CD14-positive monocyte (primary cell): ENCODE data around the gene BAG1. TPM values are rescaled to one million over a fixed set of nuclear protein-coding genes. Genes with fewer than 3 reads are reported as not detected.

Source experiments
- DNase-seq, 3 donors: peaks; one replicate each; pipeline ENCODE4 v3.0.0-alpha.2; 2011 to 2022
- H2AFZ ChIP-seq: 2 replicates; pipeline ENCODE4 v1.6.0; 2012; ENCODE audit warnings: mild to moderate bottlenecking, low read depth, low read length, inconsistent platforms; ENCODE audit not compliant: insufficient read depth, poor library complexity, severe bottlenecking
- H3K27ac ChIP-seq, 2 donors: 1 replicate in 1 of 2; 2 replicates in 1 of 2; pipeline ENCODE4 v1.5.1; 2012 to 2013; ENCODE audit warnings: low read length in 2 of 2, control low read depth in 1 of 2, inconsistent platforms in 1 of 2, low read depth in 1 of 2, mild to moderate bottlenecking in 1 of 2
- H3K27me3 ChIP-seq, 2 donors: one replicate each; pipeline versions ENCODE4 v1.6.0 to v1.6.1; 2011 to 2013; ENCODE audit warnings: low read length in 2 of 2; ENCODE audit not compliant: control insufficient read depth in 2 of 2, insufficient read depth in 2 of 2
- H3K36me3 ChIP-seq, 2 donors: replicated peaks in 1 of 2; 1 replicate in 1 of 2; 2 replicates in 1 of 2; pipeline versions ENCODE4 v1.5.1 to v1.6.1; 2012 to 2013; ENCODE audit warnings: low read length in 2 of 2, control low read depth in 1 of 2, inconsistent platforms in 1 of 2, mild to moderate bottlenecking in 1 of 2; ENCODE audit not compliant: insufficient read depth in 2 of 2, control insufficient read depth in 1 of 2
- H3K4me1 ChIP-seq, 2 donors: 1 replicate in 1 of 2; 2 replicates in 1 of 2; pipeline versions ENCODE4 v1.5.1 to v1.6.1; 2012 to 2013; ENCODE audit warnings: low read length in 2 of 2, control low read depth in 1 of 2, inconsistent platforms in 1 of 2, mild to moderate bottlenecking in 1 of 2, moderate library complexity in 1 of 2; ENCODE audit not compliant: insufficient read depth in 2 of 2, control insufficient read depth in 1 of 2
- H3K4me2 ChIP-seq: replicated peaks from 2 replicates; pipeline ENCODE3; 2012; ENCODE audit warnings: low read length, moderate library complexity, mild to moderate bottlenecking; ENCODE audit not compliant: poor library complexity, severe bottlenecking; ENCODE audit errors: extremely low read depth
- H3K4me3 ChIP-seq, 3 experiments: fragments of 200-600 bp in 1 of 3; sonication (generic) in 1 of 3; replicated peaks in 1 of 3; 1 replicate in 2 of 3; 2 replicates in 1 of 3; pipeline ENCODE4 v1.5.1; 2011 to 2013; ENCODE audit warnings: low read length in 3 of 3, mild to moderate bottlenecking in 3 of 3, control low read depth in 2 of 3, low read depth in 2 of 3, inconsistent platforms in 1 of 3, moderate library complexity in 1 of 3
- H3K79me2 ChIP-seq: 2 replicates; pipeline ENCODE4 v1.6.0; 2012; ENCODE audit warnings: mild to moderate bottlenecking, control low read depth, inconsistent platforms, low read length, moderate library complexity; ENCODE audit not compliant: insufficient read depth
- H3K9ac ChIP-seq: 2 replicates; pipeline ENCODE4 v1.6.0; 2017; ENCODE audit warnings: low read length, mild to moderate bottlenecking; ENCODE audit not compliant: insufficient read depth, poor library complexity, severe bottlenecking
- H3K9me3 ChIP-seq, 2 donors: replicated peaks in 1 of 2; 1 replicate in 1 of 2; 2 replicates in 1 of 2; pipeline versions ENCODE4 v1.5.1 to v1.6.1; 2012 to 2013; ENCODE audit warnings: low read length in 2 of 2, control low read depth in 1 of 2; ENCODE audit not compliant: control insufficient read depth in 1 of 2, insufficient read depth in 1 of 2
- H4K20me1 ChIP-seq: 2 replicates; pipeline ENCODE4 v1.6.0; 2012; ENCODE audit warnings: mild to moderate bottlenecking, low read length, control low read depth, moderate library complexity; ENCODE audit not compliant: insufficient read depth
- H3K27ac Mint-ChIP-seq, 7 donors: one replicate each; pipeline ENCODE4 v1.8.0; 2020; ENCODE audit warnings: mild to moderate bottlenecking in 7 of 7, mixed read lengths in 7 of 7, moderate library complexity in 6 of 7, inconsistent platforms in 2 of 7
- H3K27me3 Mint-ChIP-seq, 3 donors: one replicate each; pipeline ENCODE4 v1.8.0; 2021 to 2022; ENCODE audit warnings: low read depth in 3 of 3, mild to moderate bottlenecking in 3 of 3, mixed read lengths in 3 of 3, moderate library complexity in 3 of 3, inconsistent platforms in 1 of 3
- H3K36me3 Mint-ChIP-seq, 2 donors: one replicate each; pipeline ENCODE4 v1.8.0; 2020; ENCODE audit warnings: mixed read lengths in 2 of 2, inconsistent platforms in 1 of 2, mild to moderate bottlenecking in 1 of 2
- H3K4me1 Mint-ChIP-seq: one replicate; pipeline ENCODE4 v1.8.0; 2020; ENCODE audit warnings: mild to moderate bottlenecking, mixed read lengths
- H3K4me3 Mint-ChIP-seq, 2 donors: one replicate each; pipeline ENCODE4 v1.8.0; 2020; ENCODE audit warnings: mild to moderate bottlenecking in 2 of 2, mixed read lengths in 2 of 2, moderate library complexity in 1 of 2
- H3K9me3 Mint-ChIP-seq, 7 donors: one replicate each; pipeline ENCODE4 v1.8.0; 2020 to 2022; ENCODE audit warnings: mixed read lengths in 7 of 7, mild to moderate bottlenecking in 6 of 7, moderate library complexity in 6 of 7, inconsistent platforms in 2 of 7
- WGBS: methylation state at CpG from one replicate; pipeline ENCODE4 v1.1.5; 2013; ENCODE audit warnings: missing lambda C conversion rate; ENCODE audit not compliant: insufficient coverage; 5-methylcytosine and 5-hydroxymethylcytosine counted together
- intact Hi-C, 2 donors: fragments of 100-400 bp; cut with micrococcal nuclease; formaldehyde crosslinking; loops; one replicate each; pipeline versions ENCODE4 v1.15.0 to v1.15.1; 2023
- polyA plus RNA-seq, 3 donors: library from polyadenylated mRNA; depleted of rRNA in 1 of 3; unstranded in 2 of 3; stranded (reverse) in 1 of 3; fragments of 300-500 nt in 2 of 3; fragments of >200 nt in 1 of 3; fragmentation: Illumina TruSeq in 2 of 3; gene quantifications; 1 replicate in 2 of 3; 2 replicates in 1 of 3; pipeline ENCODE4 v1.2.3, GENCODE V29; 2012 to 2021
- TF ChIP-seq, protein P1 (sequence below): fragments of 200-600 bp; IDR thresholded peaks from one replicate; pipeline ENCODE4 v1.8.0; 2022; ENCODE audit warnings: antibody characterized with exemption, mild to moderate bottlenecking

Gene BAG1
- polyA plus RNA-seq, 3 donors, result 41.8 to 94.5 (median 93.6) TPM

DNA sequence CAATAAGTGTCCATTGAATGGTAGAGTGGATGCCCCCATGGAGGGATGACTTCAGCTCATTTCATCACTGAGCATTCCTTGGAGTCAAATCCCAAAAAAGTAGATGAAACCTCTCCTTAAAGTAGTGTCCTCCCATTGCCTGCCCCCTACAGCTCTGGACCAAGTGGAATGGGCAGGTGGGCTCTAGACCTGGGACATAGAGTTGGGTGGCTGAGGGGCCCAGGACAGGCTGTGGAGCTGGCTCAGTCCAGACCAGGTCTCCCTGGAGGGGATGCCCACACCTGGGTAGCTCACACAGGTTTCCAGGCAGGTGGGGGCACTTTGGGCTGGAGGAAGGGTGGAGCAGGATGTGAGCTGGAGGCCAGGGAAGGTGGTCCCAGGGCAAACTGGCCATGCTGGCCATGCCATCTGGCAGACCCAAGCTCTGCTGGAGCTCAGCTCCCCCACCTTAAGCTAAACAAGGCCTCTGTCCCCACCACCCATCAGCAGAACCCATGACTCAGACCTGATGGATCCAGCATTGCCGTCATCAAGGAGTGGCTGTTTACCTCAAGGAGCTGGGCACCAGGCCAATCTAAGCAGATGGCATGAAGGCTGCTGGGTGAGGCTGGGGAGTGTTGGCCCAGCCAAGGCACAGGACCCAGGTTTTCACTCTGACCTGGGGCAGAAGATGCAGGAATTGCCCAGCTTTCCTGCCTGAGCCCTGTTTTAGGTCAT is 30.7 kb downstream of the BAG1 start:
- WGBS, result 25% methylated on average over 1 of the region's 1 CpG

DNA sequence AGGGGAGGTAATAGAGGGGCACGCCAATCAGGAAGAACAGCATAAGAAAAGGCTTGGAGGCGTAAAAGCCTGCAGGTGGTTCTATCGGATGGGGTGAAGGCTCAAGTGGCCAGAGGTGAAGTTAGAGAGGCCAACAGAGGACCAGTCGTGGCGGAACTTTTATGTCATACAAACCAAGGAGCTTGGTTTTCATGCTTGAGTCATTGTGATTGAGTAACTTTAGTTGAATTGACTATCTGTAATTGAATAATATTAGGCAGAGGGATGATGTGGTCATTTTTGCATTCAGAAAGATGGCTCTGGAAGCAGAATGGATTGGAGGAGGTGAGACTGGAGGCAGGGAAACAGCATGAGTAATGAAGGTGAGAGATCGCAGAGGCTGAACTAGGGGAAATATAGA is 31.7 kb downstream of the BAG1 start:
- no peak overlapping the region for H3K4me3 ChIP-seq
- no peaks in the 10 kb centered on the region for H3K27me3 ChIP-seq
- H3K9ac ChIP-seq, result no peak overlapping the region
- DNase-seq, result no peak
- no peaks in the 10 kb centered on the region for H3K36me3 Mint-ChIP-seq
- H2AFZ ChIP-seq, result no peak overlapping the region
- no peak overlapping the region for H3K4me2 ChIP-seq
- no peaks in the 10 kb centered on the region for H3K9me3 ChIP-seq
- H3K27ac ChIP-seq, result no peak overlapping the region
- peaks cover 2 to 6% of the 10 kb centered on the region in 2 donors for H3K4me1 ChIP-seq
- H3K9me3 Mint-ChIP-seq, result peaks cover 0 to 3% (median 0%) of the 10 kb centered on the region in 7 donors
- 98% methylated on average over 6 of the region's 6 CpGs for WGBS
- TF ChIP-seq, protein P1, sequence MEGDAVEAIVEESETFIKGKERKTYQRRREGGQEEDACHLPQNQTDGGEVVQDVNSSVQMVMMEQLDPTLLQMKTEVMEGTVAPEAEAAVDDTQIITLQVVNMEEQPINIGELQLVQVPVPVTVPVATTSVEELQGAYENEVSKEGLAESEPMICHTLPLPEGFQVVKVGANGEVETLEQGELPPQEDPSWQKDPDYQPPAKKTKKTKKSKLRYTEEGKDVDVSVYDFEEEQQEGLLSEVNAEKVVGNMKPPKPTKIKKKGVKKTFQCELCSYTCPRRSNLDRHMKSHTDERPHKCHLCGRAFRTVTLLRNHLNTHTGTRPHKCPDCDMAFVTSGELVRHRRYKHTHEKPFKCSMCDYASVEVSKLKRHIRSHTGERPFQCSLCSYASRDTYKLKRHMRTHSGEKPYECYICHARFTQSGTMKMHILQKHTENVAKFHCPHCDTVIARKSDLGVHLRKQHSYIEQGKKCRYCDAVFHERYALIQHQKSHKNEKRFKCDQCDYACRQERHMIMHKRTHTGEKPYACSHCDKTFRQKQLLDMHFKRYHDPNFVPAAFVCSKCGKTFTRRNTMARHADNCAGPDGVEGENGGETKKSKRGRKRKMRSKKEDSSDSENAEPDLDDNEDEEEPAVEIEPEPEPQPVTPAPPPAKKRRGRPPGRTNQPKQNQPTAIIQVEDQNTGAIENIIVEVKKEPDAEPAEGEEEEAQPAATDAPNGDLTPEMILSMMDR, result no peak
- H3K79me2 ChIP-seq, result no peaks in the 10 kb centered on the region
- peaks cover 13% of the 10 kb centered on the region for H3K4me1 Mint-ChIP-seq
- no peaks in the 10 kb centered on the region for H4K20me1 ChIP-seq
- no peak overlapping the region for H3K4me3 Mint-ChIP-seq
- no peak overlapping the region for H3K27ac Mint-ChIP-seq
- H3K36me3 ChIP-seq, result no peaks in the 10 kb centered on the region
- intact Hi-C loops, result no loop called here
- peaks cover 0 to 5% (median 4%) of the 10 kb centered on the region in 3 donors for H3K27me3 Mint-ChIP-seq

More for the DNA sequence above, 30.7 kb downstream of the BAG1 start:
- peak in 1 of 3 donors; percentile 25 for DNase-seq
- TF ChIP-seq, protein P1, result no peak
- Histone ChIP-seq H3K9ac (no peak overlapping the region), H3K4me3 (no peak overlapping the region), H4K20me1 (no peaks in the 10 kb centered on the region), H3K79me2 (no peaks in the 10 kb centered on the region), H3K27me3 (no peaks in the 10 kb centered on the region), H3K4me1 (no peaks in the 10 kb centered on the region), H3K4me2 (no peak overlapping the region), H3K36me3 (no peaks in the 10 kb centered on the region), H3K27ac (no peak overlapping the region), H3K9me3 (no peaks in the 10 kb centered on the region), H2AFZ (no peak overlapping the region)
- H3K4me1 Mint-ChIP-seq, result peaks cover 8% of the 10 kb centered on the region
- H3K36me3 Mint-ChIP-seq, result no peaks in the 10 kb centered on the region
- H3K9me3 Mint-ChIP-seq, result peaks cover 0 to 3% (median 0%) of the 10 kb centered on the region in 7 donors
- intact Hi-C loops, result no loop called here
- H3K27me3 Mint-ChIP-seq, result peaks cover 0 to 5% (median 4%) of the 10 kb centered on the region in 3 donors
- no peak overlapping the region for H3K27ac Mint-ChIP-seq
- H3K4me3 Mint-ChIP-seq, result no peak overlapping the region
